MM.1S (cell line): ENCODE results near the gene MLH3.

ENCODE experiments used
- EZH2 ChIP-seq: fragments of 300-600 bp; sonication (generic); optimal IDR thresholded peaks from 2 replicates; pipeline ENCODE3; 2017; ENCODE audit warnings: low read depth, mild to moderate bottlenecking, antibody characterized with exemption, low read length, mixed read lengths
- TF ChIP-seq, protein P1 (sequence below): fragments of 300-600 bp; sonication (generic); IDR thresholded peaks from 2 replicates; pipeline ENCODE4 v1.5.1; 2016; ENCODE audit warnings: antibody characterized with exemption, low read length, mixed read lengths

DNA sequence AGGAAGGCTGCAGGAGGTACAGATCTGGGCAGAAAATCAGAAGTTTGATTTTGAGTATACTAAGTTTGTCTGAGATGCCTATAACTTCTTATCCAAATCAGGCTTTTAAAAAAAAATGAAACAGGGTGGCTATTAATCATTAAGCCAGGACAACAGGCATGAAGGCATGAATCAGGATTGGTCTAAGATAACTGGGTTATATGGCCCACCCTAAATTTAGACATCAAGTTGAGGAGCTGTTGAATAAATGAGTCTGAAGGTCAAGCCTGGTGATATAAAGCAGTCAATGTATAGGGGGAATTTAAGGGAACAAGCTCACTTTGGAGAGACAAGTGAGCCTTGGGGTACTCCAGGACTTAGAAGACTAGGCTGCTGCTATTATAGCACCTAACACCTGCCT lies 46.9 kb upstream of the MLH3 start:
- TF ChIP-seq, protein P1, sequence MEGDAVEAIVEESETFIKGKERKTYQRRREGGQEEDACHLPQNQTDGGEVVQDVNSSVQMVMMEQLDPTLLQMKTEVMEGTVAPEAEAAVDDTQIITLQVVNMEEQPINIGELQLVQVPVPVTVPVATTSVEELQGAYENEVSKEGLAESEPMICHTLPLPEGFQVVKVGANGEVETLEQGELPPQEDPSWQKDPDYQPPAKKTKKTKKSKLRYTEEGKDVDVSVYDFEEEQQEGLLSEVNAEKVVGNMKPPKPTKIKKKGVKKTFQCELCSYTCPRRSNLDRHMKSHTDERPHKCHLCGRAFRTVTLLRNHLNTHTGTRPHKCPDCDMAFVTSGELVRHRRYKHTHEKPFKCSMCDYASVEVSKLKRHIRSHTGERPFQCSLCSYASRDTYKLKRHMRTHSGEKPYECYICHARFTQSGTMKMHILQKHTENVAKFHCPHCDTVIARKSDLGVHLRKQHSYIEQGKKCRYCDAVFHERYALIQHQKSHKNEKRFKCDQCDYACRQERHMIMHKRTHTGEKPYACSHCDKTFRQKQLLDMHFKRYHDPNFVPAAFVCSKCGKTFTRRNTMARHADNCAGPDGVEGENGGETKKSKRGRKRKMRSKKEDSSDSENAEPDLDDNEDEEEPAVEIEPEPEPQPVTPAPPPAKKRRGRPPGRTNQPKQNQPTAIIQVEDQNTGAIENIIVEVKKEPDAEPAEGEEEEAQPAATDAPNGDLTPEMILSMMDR, result no peak
- TF ChIP-seq EZH2, result no peak
